Lower leg skin (tissue), 4 donors: ENCODE measurements around the gene ANAPC5. TPM values are rescaled to one million over a fixed set of nuclear protein-coding genes. Genes with fewer than 3 reads are reported as not detected.

Experiments
- DNase-seq, 2 donors: peaks; one replicate each; pipeline ENCODE4 v3.0.0-alpha.2; 2019; ENCODE audit warnings: low spot score in 2 of 2
- H3K4me3 ChIP-seq: fragments of 200-600 bp; sonication (generic); 2 replicates; pipeline ENCODE4 v1.5.1; 2017; ENCODE audit warnings: mild to moderate bottlenecking, low read depth; ENCODE audit not compliant: poor library complexity, severe bottlenecking
- POLR2A ChIP-seq, 2 donors: fragments of 450-650 bp; IDR thresholded peaks; one replicate each; pipeline ENCODE4 v1.6.1; 2016 to 2017; ENCODE audit warnings: antibody characterized with exemption in 2 of 2, mild to moderate bottlenecking in 1 of 2, moderate library complexity in 1 of 2
- WGBS, 2 donors: methylation state at CpG; one replicate each; pipeline ENCODE4 v1.1.5; 2018; 5-methylcytosine and 5-hydroxymethylcytosine counted together
- intact Hi-C: fragments of 100-400 bp; cut with DNase I; formaldehyde crosslinking; loops from one replicate; pipeline ENCODE4 v1.15.0; 2023; ENCODE audit warnings: low total_unique reads
- total RNA-seq, 4 donors: library from RNA; depleted of rRNA; stranded (reverse); fragments of >200 nt; gene quantifications; one replicate each; pipeline ENCODE4 v1.1.0, GENCODE V29; 2016
- TF ChIP-seq, protein P1 (sequence below), 3 donors: fragments of 450-650 bp; IDR thresholded peaks; one replicate each; pipeline ENCODE4 v1.5.1; 2016; ENCODE audit warnings: antibody characterized with exemption in 3 of 3, mild to moderate bottlenecking in 3 of 3, moderate library complexity in 2 of 3

Gene ANAPC5
- total RNA-seq, 4 donors from 2014 or later = 73.7 to 97.4 (median 91.5) TPM

GRCh38 chr12:121345151-121345815, 6.9 kb downstream of the ANAPC5 start:
- no peak overlapping the region for H3K4me3 ChIP-seq
- intact Hi-C loops = no loop called here
- TF ChIP-seq POLR2A (IDR thresholded peaks at IDR 0.05) = no peak
- TF ChIP-seq, protein P1, sequence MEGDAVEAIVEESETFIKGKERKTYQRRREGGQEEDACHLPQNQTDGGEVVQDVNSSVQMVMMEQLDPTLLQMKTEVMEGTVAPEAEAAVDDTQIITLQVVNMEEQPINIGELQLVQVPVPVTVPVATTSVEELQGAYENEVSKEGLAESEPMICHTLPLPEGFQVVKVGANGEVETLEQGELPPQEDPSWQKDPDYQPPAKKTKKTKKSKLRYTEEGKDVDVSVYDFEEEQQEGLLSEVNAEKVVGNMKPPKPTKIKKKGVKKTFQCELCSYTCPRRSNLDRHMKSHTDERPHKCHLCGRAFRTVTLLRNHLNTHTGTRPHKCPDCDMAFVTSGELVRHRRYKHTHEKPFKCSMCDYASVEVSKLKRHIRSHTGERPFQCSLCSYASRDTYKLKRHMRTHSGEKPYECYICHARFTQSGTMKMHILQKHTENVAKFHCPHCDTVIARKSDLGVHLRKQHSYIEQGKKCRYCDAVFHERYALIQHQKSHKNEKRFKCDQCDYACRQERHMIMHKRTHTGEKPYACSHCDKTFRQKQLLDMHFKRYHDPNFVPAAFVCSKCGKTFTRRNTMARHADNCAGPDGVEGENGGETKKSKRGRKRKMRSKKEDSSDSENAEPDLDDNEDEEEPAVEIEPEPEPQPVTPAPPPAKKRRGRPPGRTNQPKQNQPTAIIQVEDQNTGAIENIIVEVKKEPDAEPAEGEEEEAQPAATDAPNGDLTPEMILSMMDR (IDR thresholded peaks at IDR 0.05) = no peak
- DNase-seq = no peak
- WGBS, 2 donors = 74 to 76% methylated on average over 4 of the region's 4 CpGs

DNA sequence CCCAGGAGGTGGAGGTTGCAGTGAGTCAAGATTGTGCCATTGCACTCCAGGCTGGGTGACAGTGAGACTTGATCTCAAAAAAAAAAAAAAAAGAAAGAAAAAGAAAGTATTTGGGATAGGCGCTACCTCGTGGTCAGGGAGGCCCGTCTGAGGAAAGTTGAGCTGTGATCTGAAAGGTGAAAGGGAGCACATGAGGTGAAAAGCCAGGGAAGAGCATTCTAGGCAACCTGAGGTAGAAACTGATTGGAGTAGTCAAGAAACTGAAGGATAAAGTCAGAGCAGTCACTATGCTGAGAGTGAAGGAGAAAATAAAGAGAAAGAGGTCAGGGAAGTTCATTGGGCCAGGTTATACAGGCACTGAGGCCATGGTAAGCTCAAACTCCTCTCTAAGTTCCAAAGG, 7.7 kb downstream of the ANAPC5 start:
- intact Hi-C loops = loop anchor here (5.0 kb wide), 1 partner anchor 98 kb away; no protein-coding TSS in a partner anchor
- no peak for DNase-seq
- 80 to 82% methylated on average over 3 of the region's 3 CpGs for WGBS, 2 donors
- no peak overlapping the region for H3K4me3 ChIP-seq
- TF ChIP-seq POLR2A (IDR thresholded peaks at IDR 0.05) = no peak
- TF ChIP-seq, protein P1 (IDR thresholded peaks at IDR 0.05) = no peak

DNA sequence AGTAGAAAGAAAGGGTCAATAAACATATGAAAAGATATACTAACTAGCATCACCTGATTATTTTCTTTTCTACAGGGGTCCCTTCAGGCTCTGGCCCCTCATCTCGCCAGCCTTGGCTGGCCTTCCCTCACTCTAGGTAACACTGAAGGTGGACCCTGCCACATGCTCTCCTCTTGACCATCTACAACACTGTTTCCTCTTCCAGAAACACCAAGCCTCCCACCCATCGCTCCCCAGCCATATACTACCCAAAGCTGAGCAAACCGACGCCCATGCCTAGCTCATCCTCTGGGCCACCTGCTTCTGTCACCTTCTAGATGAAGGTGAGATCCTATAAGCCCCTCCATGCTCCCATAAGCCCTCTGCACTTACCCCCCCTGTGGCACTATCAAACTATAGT, 14.8 kb downstream of the ANAPC5 start:
- intact Hi-C loops = no loop called here
- H3K4me3 ChIP-seq = no peak overlapping the region
- no peak for TF ChIP-seq POLR2A (IDR thresholded peaks at IDR 0.05)
- TF ChIP-seq, protein P1 (IDR thresholded peaks at IDR 0.05) = no peak
- 97 to 99% methylated on average over 4 of the region's 4 CpGs for WGBS, 2 donors
- DNase-seq = peak in 1 of 2 donors; percentile 54

DNA sequence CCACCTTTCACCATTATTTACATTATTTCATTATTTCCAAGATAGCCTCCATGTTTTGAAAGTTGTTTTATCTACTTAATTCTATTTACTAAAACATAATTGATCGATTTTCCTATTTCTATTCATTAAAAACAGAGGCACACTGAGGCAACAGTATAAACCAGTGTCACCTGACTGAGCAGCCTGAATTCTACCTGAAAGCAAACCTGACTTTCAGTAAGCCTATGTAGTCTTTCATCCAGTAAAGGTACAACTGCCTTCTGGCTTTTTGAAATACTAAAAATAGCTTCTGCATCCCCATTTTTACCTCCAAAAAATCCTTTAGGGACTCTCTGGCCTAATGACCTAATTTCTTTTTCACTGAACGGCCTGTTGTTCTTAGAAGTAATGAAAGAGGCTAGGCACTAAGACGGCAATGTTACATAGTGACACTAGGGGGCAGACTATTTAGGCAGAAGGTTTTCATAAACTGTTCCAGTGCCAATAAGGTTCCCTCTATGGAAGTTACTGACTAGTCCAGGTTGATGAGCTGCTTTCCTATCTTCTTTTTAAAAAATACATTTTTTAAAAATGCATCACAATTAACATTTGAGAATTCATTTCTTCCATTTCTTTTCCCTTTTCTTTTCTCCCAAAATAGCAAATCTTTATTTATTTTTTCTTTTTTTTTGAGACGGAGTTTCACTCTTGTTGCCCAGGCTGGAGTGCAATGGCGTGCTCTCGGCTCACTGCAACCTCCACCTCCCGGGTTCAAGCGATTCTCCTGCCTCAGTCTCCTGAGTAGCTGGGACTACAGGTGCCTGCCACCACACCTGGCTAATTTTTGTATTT, 17.5 kb downstream of the ANAPC5 start:
- TF ChIP-seq, protein P1 (IDR thresholded peaks at IDR 0.05) = peak in 1 of 3 donors; percentile 15
- no peak for TF ChIP-seq POLR2A (IDR thresholded peaks at IDR 0.05)
- intact Hi-C loops = no loop called here
- 63 to 64% methylated on average over 8 of the region's 8 CpGs for WGBS, 2 donors
- no peak overlapping the region for H3K4me3 ChIP-seq
- no peak for DNase-seq

GRCh38 chr12:121333747-121334146, 18.5 kb downstream of the ANAPC5 start:
- WGBS, 2 donors = 71 to 84% methylated on average over 1 of the region's 1 CpG
- TF ChIP-seq, protein P1 (IDR thresholded peaks at IDR 0.05) = no peak
- TF ChIP-seq POLR2A (IDR thresholded peaks at IDR 0.05) = no peak
- no peak for DNase-seq
- no peak overlapping the region for H3K4me3 ChIP-seq
- intact Hi-C loops = no loop called here
